ENCODE data around the gene NELL1. TPM values are rescaled to one million over a fixed set of nuclear protein-coding genes. Genes with fewer than 3 reads are reported as not detected.

NELL1 gene
- total and polyA plus RNA-seq, 3 experiments from 2014 or later = not detected

DNA sequence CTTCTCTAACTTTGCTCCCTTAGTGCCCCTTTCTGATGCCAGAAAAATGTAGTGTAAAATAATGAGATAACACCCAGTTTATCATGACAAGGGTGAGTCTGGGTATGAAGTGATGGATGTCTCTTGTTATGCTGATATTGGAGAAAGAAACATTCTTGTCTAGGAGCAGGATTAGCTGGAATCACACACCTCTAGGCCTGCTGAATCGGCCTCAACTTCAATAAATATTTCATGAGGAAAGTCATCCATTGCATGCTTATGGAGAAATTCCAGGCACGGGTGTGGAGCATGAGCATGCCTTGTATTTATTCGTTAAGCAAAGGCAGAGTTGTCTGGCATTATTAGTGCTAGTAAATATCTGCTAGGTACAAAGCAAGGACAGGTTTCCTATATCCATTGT is 113.4 kb downstream of the NELL1 start:
- POLR2A ChIA-PET = no interaction called here
- H3K36me3 Mint-ChIP-seq = no peaks in the 10 kb centered on the region
- H3K4me3 Mint-ChIP-seq = no peak overlapping the region
- no peaks in the 10 kb centered on the region for H3K4me1 ChIP-seq (ENCODE audit: insufficient read depth, low read length)
- H3K27me3 Mint-ChIP-seq = peaks cover 0 to 4% of the 10 kb centered on the region in 2 donors
- no peaks in the 10 kb centered on the region for H3K9me3 ChIP-seq (ENCODE audit: low read length)
- no peaks in the 10 kb centered on the region for H3K36me3 ChIP-seq (ENCODE audit: insufficient read depth, low read length)
- H3K27ac Mint-ChIP-seq = no peak overlapping the region
- H3K27me3 ChIP-seq (ENCODE audit: insufficient read depth, low read length, poor library complexity, severe bottlenecking) = no peaks in the 10 kb centered on the region
- H3K9me3 Mint-ChIP-seq = peaks cover 0 to 16% (median 4%) of the 10 kb centered on the region in 5 donors
- CTCF ChIA-PET = no interaction called here
- no peak overlapping the region for H3K27ac ChIP-seq (ENCODE audit: low read depth, low read length)
- no peak overlapping the region for H3K4me3 ChIP-seq (ENCODE audit: low read length)
- DNase-seq = no peak
- no peaks in the 10 kb centered on the region for H3K4me1 Mint-ChIP-seq

DNA sequence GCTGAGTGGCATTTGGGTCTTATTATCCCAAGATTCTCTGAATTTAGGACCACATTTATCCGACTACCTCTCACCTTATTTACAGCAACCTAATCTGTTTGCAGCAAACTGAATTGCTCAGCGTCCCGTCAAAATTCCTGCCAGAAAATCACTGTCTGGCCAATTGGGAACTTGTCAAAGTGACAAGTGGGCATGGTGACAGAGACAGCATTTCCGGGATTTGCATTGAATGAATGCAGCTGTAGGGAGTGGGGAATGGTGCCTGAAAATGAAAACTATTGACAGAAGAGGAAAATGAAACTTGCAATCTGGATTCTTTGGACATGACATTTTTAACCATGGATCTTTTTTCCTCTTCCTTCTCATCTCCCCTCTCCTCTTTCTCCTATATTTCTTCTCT is 113.8 kb downstream of the NELL1 start:
- Mint-ChIP-seq H3K36me3 (no peaks in the 10 kb centered on the region), H3K4me1 (no peaks in the 10 kb centered on the region), H3K27ac (no peak overlapping the region), H3K27me3 (peaks cover 0 to 4% of the 10 kb centered on the region in 2 donors), H3K4me3 (no peak overlapping the region), H3K9me3 (peaks cover 0 to 14% (median 4%) of the 10 kb centered on the region in 5 donors)
- ChIA-PET CTCF (no interaction called here), POLR2A (no interaction called here)
- H3K4me3 ChIP-seq (ENCODE audit: low read length) = no peak overlapping the region
- H3K27ac ChIP-seq (ENCODE audit: low read depth, low read length) = no peak overlapping the region
- H3K27me3 ChIP-seq (ENCODE audit: insufficient read depth, low read length, poor library complexity, severe bottlenecking) = no peaks in the 10 kb centered on the region
- H3K9me3 ChIP-seq (ENCODE audit: low read length) = no peaks in the 10 kb centered on the region
- no peak for DNase-seq
- H3K4me1 ChIP-seq (ENCODE audit: insufficient read depth, low read length) = no peaks in the 10 kb centered on the region
- no peaks in the 10 kb centered on the region for H3K36me3 ChIP-seq (ENCODE audit: insufficient read depth, low read length)

DNA sequence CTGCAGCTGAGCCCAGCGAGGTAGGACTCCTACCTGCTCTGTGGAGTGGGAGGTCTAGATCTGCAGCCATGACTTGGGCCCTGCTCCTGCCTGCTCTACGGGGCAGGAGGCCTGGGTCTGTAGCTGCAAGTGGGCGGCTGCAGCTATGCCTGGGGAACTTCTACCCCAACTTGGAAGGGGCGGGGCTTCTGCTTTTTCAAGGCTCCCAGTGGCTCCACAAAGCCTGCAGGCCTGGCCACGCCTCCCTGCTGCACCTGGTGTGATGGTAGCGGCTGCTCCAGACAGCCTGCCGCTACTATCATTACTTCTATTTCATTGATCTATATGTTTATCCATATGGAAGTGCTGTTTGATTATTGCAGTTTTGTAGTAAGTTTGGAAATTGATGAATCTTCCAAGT is 121.2 kb downstream of the NELL1 start:
- Mint-ChIP-seq H3K4me3 (no peak overlapping the region), H3K27me3 (no peaks in the 10 kb centered on the region), H3K27ac (no peak overlapping the region), H3K4me1 (no peaks in the 10 kb centered on the region), H3K9me3 (peaks cover 0 to 5% (median 2%) of the 10 kb centered on the region in 5 donors), H3K36me3 (no peaks in the 10 kb centered on the region)
- CTCF ChIA-PET = no interaction called here
- POLR2A ChIA-PET = no interaction called here
- no peaks in the 10 kb centered on the region for H3K4me1 ChIP-seq (ENCODE audit: insufficient read depth, low read length)
- no peaks in the 10 kb centered on the region for H3K36me3 ChIP-seq (ENCODE audit: insufficient read depth, low read length)
- no peaks in the 10 kb centered on the region for H3K27me3 ChIP-seq (ENCODE audit: insufficient read depth, low read length, poor library complexity, severe bottlenecking)
- DNase-seq = no peak
- no peak overlapping the region for H3K27ac ChIP-seq (ENCODE audit: low read depth, low read length)
- no peak overlapping the region for H3K4me3 ChIP-seq (ENCODE audit: low read length)
- no peaks in the 10 kb centered on the region for H3K9me3 ChIP-seq (ENCODE audit: low read length)

DNA sequence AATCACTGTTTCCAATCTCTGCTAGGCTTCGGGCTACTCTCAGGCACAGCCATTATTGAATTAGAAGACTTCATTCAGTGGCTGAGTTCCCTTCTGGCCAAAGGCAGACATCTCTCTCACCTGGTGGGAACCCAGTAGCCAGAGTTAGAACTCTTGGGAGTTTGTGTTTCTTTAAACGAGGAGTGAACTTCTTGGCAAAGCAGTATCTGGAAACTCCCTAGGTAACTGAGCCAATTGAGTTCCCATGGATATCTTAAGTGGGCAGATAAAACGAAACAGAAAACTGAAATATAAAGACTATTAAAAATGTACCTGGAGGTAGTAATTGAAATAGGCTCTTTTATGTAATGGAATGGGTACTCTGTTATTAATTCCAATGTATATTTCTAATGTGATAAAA is 125.6 kb downstream of the NELL1 start:
- Histone ChIP-seq H3K4me1 (ENCODE audit: insufficient read depth, low read length) (no peaks in the 10 kb centered on the region), H3K27ac (ENCODE audit: low read depth, low read length) (no peak overlapping the region), H3K27me3 (ENCODE audit: insufficient read depth, low read length, poor library complexity, severe bottlenecking) (no peaks in the 10 kb centered on the region), H3K4me3 (ENCODE audit: low read length) (no peak overlapping the region), H3K9me3 (ENCODE audit: low read length) (no peaks in the 10 kb centered on the region), H3K36me3 (ENCODE audit: insufficient read depth, low read length) (no peaks in the 10 kb centered on the region)
- Mint-ChIP-seq H3K4me1 (no peaks in the 10 kb centered on the region), H3K4me3 (no peak overlapping the region), H3K36me3 (no peaks in the 10 kb centered on the region), H3K9me3 (peaks cover 2 to 11% (median 4%) of the 10 kb centered on the region in 5 donors), H3K27me3 (no peaks in the 10 kb centered on the region), H3K27ac (no peak overlapping the region)
- CTCF ChIA-PET = no interaction called here
- POLR2A ChIA-PET = no interaction called here
- no peak for DNase-seq

DNA sequence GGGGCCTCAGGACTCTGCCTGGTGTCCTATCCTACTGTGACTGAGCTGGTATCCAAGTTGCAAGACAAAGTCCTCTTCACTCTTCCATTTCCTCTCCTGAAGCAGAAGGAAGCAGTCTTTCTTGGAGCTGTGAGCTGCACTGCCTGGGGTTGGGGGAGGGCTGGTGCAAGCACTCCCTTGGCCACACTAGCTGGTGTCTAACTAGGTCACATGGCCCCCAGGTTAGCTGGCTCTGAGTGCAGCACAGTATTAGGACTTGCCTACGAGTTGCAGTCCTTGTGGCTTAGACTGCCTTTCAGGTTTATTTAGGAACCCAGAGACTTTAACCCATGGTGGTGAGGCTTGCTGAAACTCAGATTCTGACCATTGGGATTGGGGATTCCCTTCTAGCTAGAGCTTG is 138.9 kb downstream of the NELL1 start:
- Mint-ChIP-seq H3K27ac (no peak overlapping the region), H3K36me3 (no peaks in the 10 kb centered on the region), H3K27me3 (no peaks in the 10 kb centered on the region), H3K9me3 (peaks cover 11 to 30% (median 15%) of the 10 kb centered on the region in 5 donors), H3K4me1 (no peaks in the 10 kb centered on the region), H3K4me3 (no peak overlapping the region)
- H3K36me3 ChIP-seq (ENCODE audit: insufficient read depth, low read length) = no peaks in the 10 kb centered on the region
- no peaks in the 10 kb centered on the region for H3K4me1 ChIP-seq (ENCODE audit: insufficient read depth, low read length)
- no peak for DNase-seq
- H3K9me3 ChIP-seq (ENCODE audit: low read length) = no peaks in the 10 kb centered on the region
- no peak overlapping the region for H3K27ac ChIP-seq (ENCODE audit: low read depth, low read length)
- no peak overlapping the region for H3K4me3 ChIP-seq (ENCODE audit: low read length)
- ChIA-PET POLR2A (no interaction called here), CTCF (no interaction called here)
- H3K27me3 ChIP-seq (ENCODE audit: insufficient read depth, low read length, poor library complexity, severe bottlenecking) = no peaks in the 10 kb centered on the region

DNA sequence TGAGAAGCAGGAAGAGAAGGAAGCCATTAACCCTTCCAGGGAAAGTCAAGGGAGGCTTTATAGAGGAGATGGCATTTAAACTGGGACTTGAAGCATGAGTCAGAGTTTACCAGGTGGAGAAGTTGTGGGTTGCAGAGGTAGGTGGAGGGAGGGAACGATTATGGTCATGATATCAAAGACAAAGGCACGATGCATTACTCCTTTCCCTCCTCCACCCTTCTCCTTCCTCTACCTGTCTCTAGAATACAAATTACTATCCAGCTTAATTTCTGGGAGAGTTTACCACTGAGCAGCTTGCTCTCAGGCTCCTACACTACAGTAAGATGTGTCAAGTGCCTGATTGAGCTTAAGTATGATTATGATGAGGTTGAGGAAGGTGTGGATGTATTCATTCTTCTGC is 151.7 kb downstream of the NELL1 start:
- no peak for DNase-seq
- Mint-ChIP-seq H3K36me3 (no peaks in the 10 kb centered on the region), H3K27ac (no peak overlapping the region), H3K9me3 (peaks cover 0 to 22% (median 2%) of the 10 kb centered on the region in 5 donors), H3K27me3 (no peaks in the 10 kb centered on the region), H3K4me1 (no peaks in the 10 kb centered on the region), H3K4me3 (no peak overlapping the region)
- Histone ChIP-seq H3K36me3 (ENCODE audit: insufficient read depth, low read length) (no peaks in the 10 kb centered on the region), H3K27ac (ENCODE audit: low read depth, low read length) (no peak overlapping the region), H3K27me3 (ENCODE audit: insufficient read depth, low read length, poor library complexity, severe bottlenecking) (no peaks in the 10 kb centered on the region), H3K4me3 (ENCODE audit: low read length) (no peak overlapping the region), H3K9me3 (ENCODE audit: low read length) (no peaks in the 10 kb centered on the region), H3K4me1 (ENCODE audit: insufficient read depth, low read length) (no peaks in the 10 kb centered on the region)
- CTCF ChIA-PET = no interaction called here
- POLR2A ChIA-PET = no interaction called here

DNA sequence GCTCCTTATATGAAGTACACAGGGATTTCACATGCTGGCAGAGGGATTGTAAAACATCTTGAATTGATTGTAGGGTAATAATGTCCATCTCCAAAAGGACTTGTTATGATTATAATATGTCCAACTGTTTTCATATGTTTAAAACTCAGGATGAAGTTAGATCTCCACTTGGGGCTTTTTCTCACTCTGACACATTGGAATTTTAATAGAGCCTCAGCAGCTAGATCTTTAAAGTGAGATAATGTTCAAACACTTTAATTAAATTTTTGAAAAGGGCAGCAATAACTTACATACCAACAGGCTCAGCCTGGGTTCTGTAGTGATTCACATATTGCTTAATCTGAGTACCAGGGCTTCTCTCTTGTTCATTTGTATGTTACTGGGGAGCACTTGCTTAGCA is 152.1 kb downstream of the NELL1 start:
- H3K27ac ChIP-seq (ENCODE audit: low read depth, low read length) = no peak overlapping the region
- CTCF ChIA-PET = no interaction called here
- Mint-ChIP-seq H3K4me3 (no peak overlapping the region), H3K27me3 (no peaks in the 10 kb centered on the region), H3K9me3 (peaks cover 0 to 22% (median 2%) of the 10 kb centered on the region in 5 donors), H3K4me1 (no peaks in the 10 kb centered on the region), H3K27ac (no peak overlapping the region), H3K36me3 (no peaks in the 10 kb centered on the region)
- H3K4me3 ChIP-seq (ENCODE audit: low read length) = no peak overlapping the region
- no peaks in the 10 kb centered on the region for H3K36me3 ChIP-seq (ENCODE audit: insufficient read depth, low read length)
- no peaks in the 10 kb centered on the region for H3K4me1 ChIP-seq (ENCODE audit: insufficient read depth, low read length)
- H3K9me3 ChIP-seq (ENCODE audit: low read length) = no peaks in the 10 kb centered on the region
- DNase-seq = no peak
- no peaks in the 10 kb centered on the region for H3K27me3 ChIP-seq (ENCODE audit: insufficient read depth, low read length, poor library complexity, severe bottlenecking)
- POLR2A ChIA-PET = no interaction called here

DNA sequence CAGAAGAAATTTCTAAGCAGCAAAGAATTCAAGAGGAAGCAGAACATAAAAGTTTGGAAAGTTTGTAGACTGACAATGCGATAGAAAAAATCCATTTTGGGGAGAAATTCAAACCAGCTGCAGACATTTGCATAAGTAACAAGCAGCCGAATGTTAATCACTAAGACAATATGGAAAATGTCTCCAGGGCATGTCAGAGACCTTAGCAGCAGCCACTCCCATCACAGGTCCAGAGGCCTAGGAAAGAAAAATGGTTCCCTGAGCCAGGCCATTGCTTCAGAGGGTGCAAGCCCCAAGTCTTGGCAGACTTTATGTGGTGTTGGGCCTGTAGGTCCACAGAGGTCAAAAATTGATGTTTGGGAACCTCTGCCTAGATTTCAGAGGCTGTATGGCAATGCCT is 155.4 kb downstream of the NELL1 start:
- CTCF ChIA-PET = no interaction called here
- H3K36me3 ChIP-seq (ENCODE audit: insufficient read depth, low read length) = no peaks in the 10 kb centered on the region
- no peaks in the 10 kb centered on the region for H3K27me3 Mint-ChIP-seq
- H3K9me3 ChIP-seq (ENCODE audit: low read length) = no peaks in the 10 kb centered on the region
- no peak overlapping the region for H3K27ac Mint-ChIP-seq
- no peak overlapping the region for H3K4me3 Mint-ChIP-seq
- no peak for DNase-seq
- no peak overlapping the region for H3K27ac ChIP-seq (ENCODE audit: low read depth, low read length)
- H3K4me1 ChIP-seq (ENCODE audit: insufficient read depth, low read length) = no peaks in the 10 kb centered on the region
- no peak overlapping the region for H3K4me3 ChIP-seq (ENCODE audit: low read length)
- H3K4me1 Mint-ChIP-seq = no peaks in the 10 kb centered on the region
- H3K36me3 Mint-ChIP-seq = no peaks in the 10 kb centered on the region
- POLR2A ChIA-PET = no interaction called here
- no peaks in the 10 kb centered on the region for H3K27me3 ChIP-seq (ENCODE audit: insufficient read depth, low read length, poor library complexity, severe bottlenecking)
- H3K9me3 Mint-ChIP-seq = peaks cover 0 to 13% (median 2%) of the 10 kb centered on the region in 5 donors

DNA sequence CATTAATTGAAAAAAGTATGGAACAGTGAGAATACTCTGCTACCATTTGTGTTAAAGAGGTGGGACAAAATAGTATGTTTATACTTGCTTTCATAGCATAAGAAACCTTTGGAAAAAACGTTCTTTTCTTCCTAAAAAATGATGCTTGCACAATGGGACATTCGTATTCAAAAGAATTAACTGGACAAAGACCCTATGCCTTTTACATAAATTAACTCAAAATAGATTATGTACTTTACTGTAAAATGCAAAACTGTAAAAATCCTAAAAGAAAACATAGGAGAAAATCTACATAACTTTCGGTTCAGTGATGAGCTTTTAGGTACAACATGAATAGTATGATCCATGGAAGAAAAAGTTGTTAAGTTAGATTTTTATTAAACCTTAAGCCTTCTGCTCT is 166.2 kb downstream of the NELL1 start:
- ChIA-PET CTCF (no interaction called here), POLR2A (no interaction called here)
- Histone ChIP-seq H3K9me3 (ENCODE audit: low read length) (no peaks in the 10 kb centered on the region), H3K4me1 (ENCODE audit: insufficient read depth, low read length) (no peaks in the 10 kb centered on the region), H3K27me3 (ENCODE audit: insufficient read depth, low read length, poor library complexity, severe bottlenecking) (no peaks in the 10 kb centered on the region), H3K27ac (ENCODE audit: low read depth, low read length) (no peak overlapping the region), H3K36me3 (ENCODE audit: insufficient read depth, low read length) (no peaks in the 10 kb centered on the region), H3K4me3 (ENCODE audit: low read length) (no peak overlapping the region)
- Mint-ChIP-seq H3K4me1 (no peaks in the 10 kb centered on the region), H3K36me3 (no peaks in the 10 kb centered on the region), H3K4me3 (no peak overlapping the region), H3K27ac (no peak overlapping the region), H3K9me3 (no peaks in the 10 kb centered on the region), H3K27me3 (no peaks in the 10 kb centered on the region)
- no peak for DNase-seq

Data from CD8-positive, alpha-beta memory T cell (primary cell).